HG03103 (cell line): ENCODE data around the gene PPFIA4.
"Not testable (repeated sequence)": the region's sequence is repeated elsewhere in the genome, so short reads cannot be mapped to it uniquely, and the experiment has no call there.

Source experiments
- ATAC-seq: cut with Tn5 transposase; IDR thresholded peaks from one replicate; pipeline ENCODE4 v1.9.1; 2021; ENCODE audit warnings: low read depth; ENCODE audit not compliant: unreplicated experiment

PPFIA4 gene

DNA sequence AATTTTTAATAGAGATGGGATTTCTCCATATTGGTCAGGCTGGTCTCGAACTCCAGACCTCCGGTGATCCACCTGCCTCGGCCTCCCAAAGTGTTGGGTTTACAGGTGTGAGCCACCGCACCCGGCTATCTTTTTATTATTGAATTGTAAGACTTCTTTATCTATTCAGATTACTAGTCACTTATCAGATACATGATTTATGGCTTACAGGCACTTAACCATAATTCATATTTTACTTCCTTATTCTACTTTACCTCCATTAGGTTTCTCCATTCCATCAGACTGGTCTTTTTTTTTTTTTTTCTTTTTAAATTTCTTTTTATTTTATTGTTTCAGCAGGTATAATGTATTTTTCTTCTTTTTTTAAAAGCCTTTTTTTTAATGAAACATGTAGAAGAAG lies 14.7 kb upstream of the PPFIA4 start:
- ATAC-seq: no peak

DNA sequence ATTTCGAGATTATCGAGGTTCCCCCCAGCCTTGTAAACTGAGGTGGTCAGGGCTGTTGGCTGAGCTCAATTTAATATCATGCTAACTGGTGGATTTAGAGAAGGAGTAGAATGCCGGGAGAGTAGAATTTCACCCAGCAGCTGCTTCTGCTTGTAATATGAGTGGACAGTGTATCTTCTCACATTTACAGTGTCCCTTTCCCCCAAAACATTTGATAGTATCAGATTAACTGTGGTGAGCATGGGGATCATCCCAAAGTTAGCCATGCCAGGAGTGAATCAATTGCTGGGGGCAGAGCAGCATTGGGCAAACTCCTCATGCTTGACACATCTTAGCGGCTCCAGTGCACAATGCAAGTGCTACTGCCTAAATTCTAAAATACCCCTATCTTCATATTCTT lies 9.2 kb upstream of the PPFIA4 start:
- no peak for ATAC-seq

DNA sequence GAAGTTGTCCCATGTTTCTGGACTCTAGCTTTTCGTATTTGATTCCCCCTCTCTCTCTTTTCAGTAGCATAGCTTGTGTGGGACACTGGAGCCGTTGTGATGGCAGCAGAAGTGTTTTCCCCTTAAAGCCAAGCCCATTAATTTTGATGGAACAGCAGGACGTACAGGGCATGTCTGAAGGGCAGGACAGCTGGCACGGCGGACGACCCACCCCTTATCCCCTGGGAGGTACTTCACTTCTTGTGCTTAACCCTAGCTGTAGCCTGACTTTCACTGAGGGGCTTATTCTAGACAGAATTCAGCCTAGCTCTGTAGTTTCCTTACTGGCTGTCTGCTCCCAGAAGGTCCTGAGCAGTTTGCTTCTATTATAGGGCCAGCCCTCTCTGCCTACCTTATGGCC lies 8.6 kb upstream of the PPFIA4 start:
- no peak for ATAC-seq

DNA sequence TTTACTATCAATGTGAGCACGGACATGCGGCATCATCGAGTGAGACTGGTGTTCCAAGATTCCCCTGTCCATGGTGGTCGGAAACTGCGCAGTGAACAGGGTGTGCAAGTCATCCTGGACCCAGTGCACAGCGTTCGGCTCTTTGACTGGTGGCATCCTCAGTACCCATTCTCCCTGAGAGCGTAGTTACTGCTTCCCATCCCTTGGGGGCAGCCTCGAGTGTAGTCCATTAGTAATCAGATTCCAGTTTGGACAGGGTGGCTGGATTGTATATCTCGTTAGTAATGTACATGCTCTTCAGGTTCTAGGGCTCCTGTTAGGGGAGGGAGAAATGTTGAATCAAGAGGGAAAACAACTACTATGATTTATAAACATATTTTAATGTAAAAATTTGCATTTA lies 3.4 kb upstream of the PPFIA4 start:
- ATAC-seq: not testable (repeated sequence)

DNA sequence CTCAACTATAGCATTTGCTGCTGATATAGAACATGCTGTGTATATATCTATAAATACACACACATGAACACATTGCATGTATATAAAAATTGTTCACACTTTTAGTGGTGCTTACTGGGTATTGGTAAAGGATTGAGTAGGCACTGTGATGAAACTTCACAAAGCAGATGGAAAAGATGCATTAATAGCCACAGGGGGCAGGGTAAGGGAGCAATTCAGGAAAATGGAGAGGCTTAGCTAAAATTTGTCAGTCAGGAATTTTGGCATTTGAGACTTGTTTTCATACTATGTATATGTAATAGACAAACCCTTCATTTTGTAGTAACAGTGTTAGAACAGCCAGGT lies 633 bp upstream of the PPFIA4 start:
- no peak for ATAC-seq

DNA sequence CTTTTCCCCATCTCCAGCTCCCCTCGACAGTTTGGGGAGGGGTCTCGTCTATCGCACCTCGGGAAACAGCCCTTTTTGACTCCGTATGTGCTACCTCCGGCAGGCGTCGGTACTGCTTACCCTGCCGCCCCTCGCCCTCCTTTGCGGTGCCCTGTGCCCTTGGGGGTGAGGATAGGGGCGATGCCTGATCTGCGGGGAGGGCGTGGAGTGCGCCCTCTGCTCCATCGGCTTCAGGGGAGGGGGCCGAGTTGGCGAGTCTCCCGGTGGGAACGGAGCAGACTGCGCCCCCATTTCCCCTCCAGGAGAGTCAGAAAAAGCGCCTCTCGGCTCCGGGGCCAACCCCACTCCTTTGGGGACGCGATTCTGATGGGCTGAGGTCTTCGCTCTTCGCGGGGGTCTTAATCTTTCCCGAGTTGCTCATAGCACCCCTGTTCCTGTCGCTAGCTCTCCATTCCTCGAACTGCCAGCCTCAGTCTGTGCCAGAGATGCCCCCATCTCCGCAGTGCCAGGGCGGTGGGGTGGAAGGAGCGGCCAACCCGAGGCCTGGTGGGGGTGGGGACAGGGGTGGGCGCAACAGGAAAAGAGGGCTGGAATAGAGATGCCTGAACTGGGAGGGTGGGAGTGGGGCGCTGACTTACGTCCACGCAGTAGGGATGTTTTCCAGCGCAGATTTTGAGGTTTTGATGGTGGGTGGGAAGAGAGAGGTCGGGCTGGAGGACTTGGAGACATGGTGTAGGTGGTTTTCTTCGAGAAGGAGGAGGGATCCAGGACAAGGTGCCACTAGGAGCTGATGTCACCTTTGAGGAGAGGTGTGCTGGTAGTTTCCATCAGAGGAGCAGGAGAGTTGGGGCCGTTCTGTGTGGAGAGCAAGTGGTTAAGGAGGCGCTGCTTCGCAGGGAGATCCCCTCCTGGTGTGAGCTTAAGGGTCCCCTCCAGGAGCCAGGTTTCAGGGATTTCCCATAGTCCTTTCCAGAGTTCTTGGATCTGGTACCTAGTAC lies 674 bp downstream of the PPFIA4 start:
- peak; percentile 23 for ATAC-seq

DNA sequence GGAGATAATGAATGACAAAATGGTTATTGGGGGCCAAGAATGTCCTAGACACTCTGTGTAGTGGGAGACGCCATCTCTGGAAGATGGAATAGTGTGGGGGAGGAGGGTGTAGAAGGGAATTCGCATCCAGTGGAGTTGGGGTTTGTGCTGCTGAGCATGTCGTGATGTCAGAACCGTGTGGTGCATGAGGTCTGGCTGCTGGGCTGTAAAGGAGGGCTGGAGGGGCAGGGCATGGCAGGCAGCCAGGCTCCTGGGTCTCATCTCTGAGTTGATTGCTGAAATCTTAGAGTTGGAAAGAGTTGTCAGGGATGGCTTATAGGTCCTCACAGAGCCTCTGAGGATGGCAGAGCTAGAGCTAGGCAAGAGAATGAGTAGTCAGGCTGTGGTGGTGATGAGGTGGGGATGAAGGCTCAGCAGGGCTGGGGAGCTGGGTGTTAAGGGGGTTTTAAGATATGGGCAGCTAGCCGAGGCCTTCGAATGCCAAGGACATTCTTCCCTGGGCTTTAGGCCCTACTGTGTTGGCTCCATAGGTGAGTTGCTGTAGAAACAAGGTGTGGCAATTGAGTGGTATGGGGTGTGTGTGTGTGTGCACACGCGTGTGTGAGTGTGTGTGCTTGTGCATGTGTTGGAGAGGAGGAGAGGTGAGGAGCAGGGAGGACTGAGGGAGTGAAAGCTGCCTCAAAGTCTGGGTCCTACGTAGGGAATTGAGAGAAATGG lies 1.9 kb downstream of the PPFIA4 start:
- ATAC-seq: no peak

DNA sequence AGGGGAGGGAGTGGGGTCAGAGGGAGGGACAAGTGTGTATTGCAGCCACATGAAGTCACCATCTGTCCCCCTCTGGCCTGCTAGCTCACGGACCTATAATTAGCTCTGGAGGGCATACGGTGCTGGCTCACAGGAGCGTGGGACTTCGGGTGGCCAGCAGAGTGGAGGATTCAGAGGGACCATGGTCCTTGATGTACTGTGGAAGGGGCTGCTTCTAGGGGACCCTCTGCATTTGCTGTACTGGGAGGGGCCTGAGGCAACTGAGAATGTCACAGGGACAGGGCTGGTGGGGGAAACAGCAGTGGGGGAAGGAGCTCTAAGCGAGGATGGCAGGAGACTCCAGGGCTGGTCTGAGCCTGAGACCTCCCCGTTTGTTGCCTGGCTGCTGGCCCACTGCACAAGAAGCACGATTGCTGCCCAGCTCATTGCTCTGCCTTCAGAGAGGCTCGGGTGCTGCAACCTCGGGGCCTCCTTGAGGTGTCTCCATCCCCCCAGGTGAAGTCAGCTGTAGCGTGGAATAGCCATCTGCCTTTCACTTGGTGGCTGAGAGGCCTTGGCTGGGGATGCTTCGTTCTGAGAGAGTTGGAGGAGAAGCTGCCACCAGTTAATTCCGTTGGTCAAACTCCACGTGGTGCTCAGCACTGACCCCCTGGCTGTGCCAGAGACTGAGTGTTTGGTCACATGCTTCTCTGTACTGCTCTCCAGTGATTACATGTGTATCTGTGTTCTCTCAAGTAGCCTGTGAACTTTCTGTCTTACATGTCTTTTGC lies 2.7 kb downstream of the PPFIA4 start:
- no peak for ATAC-seq

DNA sequence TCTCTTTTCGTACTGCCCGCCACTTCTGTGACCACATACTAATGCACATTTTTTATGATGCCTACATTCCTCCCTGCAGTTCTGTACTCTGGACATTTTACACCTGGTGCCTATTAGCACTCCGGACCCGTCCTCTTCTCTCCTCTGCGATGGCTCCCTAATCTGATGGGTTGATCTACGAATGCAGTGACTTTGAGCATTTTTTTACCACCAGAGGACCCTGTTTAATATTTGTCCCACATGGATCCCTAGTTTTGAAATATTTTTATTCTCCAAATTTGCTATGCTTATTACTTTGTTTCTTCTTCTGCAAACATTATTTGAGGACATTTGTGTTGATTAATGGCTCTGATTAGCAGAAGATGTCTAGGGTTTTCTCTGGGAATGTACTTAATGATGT lies 5.2 kb downstream of the PPFIA4 start:
- ATAC-seq: no peak

DNA sequence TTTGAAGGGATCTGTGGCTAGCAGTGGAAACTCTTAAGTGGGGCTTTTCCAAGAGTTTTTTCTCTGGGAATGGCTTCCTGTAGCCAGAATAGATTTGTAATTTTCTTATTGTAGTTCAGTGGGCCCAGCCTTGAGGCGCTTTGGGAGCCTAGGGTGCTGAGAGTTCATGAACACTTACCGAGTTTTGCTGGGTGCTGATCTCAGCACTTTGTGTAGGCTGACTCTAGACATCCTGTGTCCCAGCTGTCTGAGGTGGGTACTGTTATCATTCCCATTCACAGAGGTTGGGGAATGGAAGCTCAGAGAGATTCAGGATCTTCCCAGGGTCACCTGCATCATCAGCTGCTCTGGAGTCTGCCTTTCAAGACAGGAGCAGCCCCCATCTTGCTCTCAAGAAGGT lies 7.0 kb downstream of the PPFIA4 start:
- no peak for ATAC-seq

DNA sequence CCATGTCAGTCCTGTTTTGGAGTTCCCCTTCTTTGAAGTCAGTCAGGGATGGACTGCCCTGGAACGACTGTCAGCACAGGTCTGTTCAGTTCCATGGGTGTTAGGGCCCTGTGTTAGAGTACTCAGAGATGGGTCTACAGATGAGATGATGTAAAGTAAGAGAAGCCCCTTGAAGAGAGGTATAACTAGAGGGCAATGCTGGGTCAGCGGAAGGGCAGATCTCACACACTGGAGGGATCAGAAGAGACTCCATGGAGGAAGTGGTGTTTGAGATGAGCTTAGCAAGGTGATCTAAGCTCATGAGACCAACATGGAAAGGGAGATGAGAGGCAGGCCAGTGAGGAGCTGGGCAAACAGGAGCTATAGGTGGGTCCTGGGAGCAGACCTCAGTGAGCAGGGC lies 7.6 kb downstream of the PPFIA4 start:
- ATAC-seq: no peak

DNA sequence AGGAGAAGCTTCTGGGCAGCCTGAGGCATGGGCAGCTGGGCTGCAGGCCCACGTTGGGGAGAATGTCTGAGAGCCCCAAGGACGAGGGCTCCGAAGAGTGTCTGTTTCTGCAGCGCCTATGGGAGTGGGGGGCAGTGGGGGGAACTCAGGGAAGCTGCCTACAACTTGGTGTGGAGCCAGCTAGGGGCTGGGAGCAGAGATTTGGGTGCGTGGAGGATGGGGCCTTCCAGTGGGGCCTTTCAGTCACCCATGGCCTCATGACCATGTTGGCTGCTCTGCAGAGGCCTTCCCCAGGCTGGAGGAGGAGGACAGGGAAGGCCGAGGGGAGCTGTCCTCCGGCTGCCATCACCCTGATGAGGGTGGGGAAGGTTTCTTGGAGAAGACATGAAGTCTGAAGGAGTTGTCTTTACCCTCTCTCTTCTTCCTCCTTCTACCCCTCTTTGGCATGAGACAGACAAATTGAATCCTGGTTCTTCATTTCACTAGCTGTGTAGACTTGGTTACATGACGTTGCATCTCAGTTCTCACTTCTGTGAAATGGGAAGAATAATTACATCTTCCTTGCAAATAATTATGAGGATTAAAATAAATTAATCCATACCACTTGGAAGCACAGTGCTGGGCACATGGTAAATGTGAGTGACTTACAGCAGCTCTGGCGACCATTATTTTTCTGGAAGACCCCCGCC lies 8.3 kb downstream of the PPFIA4 start:
- ATAC-seq: no peak

DNA sequence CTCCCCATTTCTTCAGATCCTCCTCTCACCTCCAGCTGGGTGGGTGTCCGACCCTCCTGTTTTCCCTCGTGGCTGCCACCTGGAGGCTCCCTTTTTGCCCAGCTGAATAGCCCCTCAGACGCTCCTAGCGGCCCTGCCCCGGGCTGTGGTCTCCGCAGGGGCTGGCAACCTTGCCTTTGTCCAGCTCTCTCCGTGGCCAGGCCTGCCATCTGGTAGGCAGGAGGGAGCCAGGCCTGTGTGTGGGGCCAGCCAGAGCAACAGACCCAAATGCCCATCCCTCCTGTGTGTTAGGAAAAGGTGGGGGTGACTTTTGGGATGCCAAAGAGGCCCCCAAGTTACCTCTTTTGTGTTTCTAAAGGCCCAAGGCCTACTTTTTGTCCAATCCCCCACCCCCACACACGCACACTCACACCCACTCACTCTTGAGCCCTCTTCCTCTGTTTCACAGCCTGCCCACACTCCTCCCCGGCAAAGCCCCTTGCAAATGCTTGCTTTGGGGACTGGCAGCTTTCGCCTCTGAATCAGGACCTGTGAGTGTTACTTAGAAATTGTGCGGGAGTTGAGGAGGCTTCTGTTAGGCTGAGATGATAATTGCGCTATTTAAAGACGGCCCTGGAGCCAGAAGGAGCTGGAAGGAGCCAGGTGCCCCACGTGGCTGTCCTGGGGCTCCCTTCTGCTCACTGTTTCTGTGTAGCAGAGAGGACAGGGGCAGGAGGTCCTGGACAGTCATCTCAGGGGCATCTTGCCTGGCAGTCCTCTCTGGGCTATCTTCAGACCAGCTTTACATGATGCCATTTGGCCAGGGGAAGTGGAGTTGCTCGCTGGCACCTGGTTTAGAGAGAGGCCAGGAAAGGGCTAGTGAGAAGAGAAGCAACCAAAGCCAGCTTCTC lies 9.1 kb downstream of the PPFIA4 start:
- no peak for ATAC-seq

DNA sequence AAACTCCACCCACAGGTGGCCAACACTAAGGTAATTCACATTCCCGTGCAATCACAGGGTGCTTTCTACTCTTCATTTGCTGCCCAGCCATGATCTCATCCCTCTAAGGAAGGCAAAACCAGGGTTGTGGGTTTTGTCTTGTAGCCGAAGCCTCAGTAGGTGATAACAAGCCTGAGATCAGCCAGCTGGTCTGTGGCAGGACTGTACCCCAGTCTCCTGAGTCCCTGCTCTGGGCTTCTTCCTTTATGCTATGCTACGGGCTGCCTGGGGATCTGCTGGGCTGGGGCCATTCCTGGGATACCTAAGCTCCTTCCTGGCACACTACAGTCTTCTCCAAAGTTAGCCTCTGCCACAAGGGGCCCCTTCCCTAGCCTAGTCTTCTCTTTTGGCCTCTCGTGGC lies 9.8 kb downstream of the PPFIA4 start:
- no peak for ATAC-seq

DNA sequence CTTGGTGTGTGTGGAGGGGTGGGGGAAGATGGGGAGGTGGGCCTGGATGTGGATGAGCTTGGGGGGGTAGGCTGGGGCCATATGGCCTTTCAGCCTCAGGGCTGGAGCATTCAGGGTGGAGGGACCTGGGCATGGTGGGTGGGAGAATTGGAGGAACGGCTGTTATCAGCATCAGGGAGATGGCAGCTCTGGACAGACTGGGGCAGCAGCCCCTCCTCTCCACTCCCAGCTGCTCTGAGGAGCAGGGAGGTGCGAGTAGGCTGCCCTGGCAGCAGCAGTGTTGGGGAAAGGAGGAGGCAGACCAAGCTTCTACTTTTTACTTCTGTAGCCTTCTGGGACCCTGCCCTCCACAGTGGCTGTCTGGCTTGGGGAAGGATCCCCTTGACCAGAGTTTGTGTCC lies 10.2 kb downstream of the PPFIA4 start:
- no peak for ATAC-seq

DNA sequence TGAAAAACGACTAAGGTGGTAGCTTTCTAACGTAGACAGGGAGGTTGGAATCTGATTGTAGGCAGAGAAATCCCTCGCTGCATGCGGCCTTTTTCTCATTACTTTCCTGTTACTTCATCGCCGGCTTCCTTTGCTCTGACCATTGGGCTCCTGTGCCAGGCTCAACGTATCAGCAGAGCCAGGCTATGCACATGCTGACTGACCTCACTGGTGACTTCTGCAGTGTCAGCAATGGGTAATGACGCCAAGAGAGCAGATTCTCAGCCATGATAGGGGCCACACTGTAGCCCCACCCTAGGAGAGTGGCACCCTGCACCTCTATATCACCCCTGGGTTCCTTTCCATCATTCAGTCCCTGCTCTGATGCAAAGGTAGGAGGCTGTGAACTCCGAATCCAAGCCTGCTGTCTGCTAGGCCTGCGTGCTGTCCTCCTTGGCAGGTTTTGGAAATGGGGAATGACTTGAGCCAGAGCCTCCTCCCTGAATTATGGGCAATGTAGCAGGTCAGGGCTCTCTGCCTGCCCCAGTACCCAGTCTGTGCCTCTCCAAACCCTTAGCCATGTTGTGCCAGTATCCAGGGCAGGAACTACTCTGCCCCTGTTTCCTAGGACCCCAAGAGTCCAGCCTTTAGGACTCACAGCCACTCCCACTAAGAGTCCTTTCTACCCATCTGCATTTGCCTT lies 11.4 kb downstream of the PPFIA4 start:
- ATAC-seq: no peak

DNA sequence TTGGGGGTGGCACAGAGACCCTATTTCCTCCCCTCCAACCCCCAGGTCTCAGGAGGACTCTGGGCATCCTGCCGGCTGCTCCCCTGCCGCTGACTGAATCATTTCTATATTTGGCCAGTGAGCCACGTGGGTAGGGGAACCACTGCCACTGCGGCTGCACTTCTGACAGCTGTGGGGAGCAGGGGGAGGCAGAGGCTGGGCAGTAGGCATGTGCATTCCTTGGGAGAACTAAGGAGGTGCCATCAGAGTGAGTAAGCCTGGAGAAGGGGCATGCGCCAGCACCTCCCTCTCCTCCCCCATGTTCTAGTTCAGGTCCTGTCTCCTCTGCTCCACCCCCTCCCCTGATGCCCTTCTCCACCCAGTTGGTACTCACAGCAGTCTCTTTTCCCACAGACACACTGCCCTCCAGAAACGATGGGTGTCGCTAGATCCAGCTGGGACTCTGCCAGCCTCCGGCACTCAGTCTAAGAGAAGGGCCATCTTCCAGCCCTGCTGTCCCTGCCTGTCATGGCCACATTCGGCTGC lies 12.0 kb downstream of the PPFIA4 start:
- no peak for ATAC-seq

DNA sequence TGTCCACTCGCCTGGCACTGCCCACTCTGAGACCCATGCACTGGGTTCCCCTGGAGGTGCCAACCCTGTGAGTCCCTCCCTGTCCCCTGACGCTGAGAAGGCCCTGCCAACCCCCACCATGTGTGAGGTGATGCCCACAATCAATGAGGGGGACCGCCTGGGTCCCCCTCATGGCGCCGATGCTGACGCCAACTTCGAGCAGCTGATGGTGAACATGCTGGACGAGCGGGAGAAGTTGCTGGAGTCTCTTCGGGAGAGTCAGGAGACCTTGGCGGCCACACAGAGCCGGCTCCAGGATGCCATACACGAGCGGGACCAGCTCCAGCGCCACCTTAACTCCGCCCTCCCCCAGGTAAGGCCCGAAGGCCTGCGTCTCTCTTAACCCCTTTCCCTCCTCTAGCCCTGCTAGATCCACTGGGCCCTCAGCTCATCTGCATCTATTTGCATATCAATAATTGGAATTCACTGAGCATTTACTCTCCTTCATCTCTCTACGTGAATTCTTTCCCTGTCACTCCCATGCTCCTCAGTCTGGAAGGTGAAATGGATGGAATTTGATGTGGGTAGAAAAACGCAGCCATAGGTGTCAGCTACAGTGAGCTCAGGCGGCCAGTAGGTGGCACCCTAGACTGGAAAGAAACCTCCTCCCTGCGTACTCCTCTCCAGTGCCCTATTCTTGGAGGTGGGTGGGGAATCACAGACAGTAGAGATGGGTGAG lies 12.8 kb downstream of the PPFIA4 start:
- peak; percentile 58 for ATAC-seq
